Smooth muscle cell (in vitro differentiated cells): ENCODE measurements around the gene SLC1A3. TPM values are rescaled to one million over a fixed set of nuclear protein-coding genes. Genes with fewer than 3 reads are reported as not detected.

ENCODE experiments used
- DNase-seq: peaks from one replicate; lab custom pipeline; 2025; ENCODE audit not compliant: unreplicated experiment; lab: John Stamatoyannopoulos, UW
- H2AFZ ChIP-seq: fragments of 200-600 bp; sonication (generic); 2 replicates; pipeline ENCODE4 v1.6.0; 2016; ENCODE audit warnings: antibody characterized with exemption, low read depth, mild to moderate bottlenecking
- H3F3A ChIP-seq: fragments of 200-600 bp; sonication (generic); 2 replicates; pipeline ENCODE4 v1.6.0; 2017; ENCODE audit warnings: antibody characterized with exemption, low read depth
- H3K27ac ChIP-seq: fragments of 200-600 bp; sonication (generic); 2 replicates; pipeline ENCODE4 v1.5.1; 2016; ENCODE audit warnings: low read depth, mild to moderate bottlenecking
- H3K27me3 ChIP-seq: fragments of 200-600 bp; sonication (generic); 2 replicates; pipeline ENCODE4 v1.6.1; 2016; ENCODE audit warnings: low read depth, mild to moderate bottlenecking
- H3K36me3 ChIP-seq: fragments of 200-600 bp; sonication (generic); 2 replicates; pipeline ENCODE4 v1.5.1; 2016; ENCODE audit warnings: low read depth
- H3K4me1 ChIP-seq: fragments of 200-600 bp; sonication (generic); 2 replicates; pipeline ENCODE4 v1.5.1; 2016; ENCODE audit warnings: low read depth
- H3K4me2 ChIP-seq: fragments of 200-600 bp; sonication (generic); 2 replicates; pipeline ENCODE4 v1.6.0; 2016; ENCODE audit warnings: mild to moderate bottlenecking
- H3K4me3 ChIP-seq: fragments of 200-600 bp; sonication (generic); 2 replicates; pipeline ENCODE4 v1.5.1; 2016; ENCODE audit warnings: mild to moderate bottlenecking
- H3K79me2 ChIP-seq: fragments of 200-600 bp; sonication (generic); 2 replicates; pipeline ENCODE4 v1.6.0; 2016; ENCODE audit warnings: low read depth, mild to moderate bottlenecking
- H3K9ac ChIP-seq: fragments of 200-600 bp; sonication (generic); 2 replicates; pipeline ENCODE4 v1.6.0; 2016; ENCODE audit warnings: low read depth
- H3K9me3 ChIP-seq: fragments of 200-600 bp; sonication (generic); replicated peaks from 2 replicates; pipeline ENCODE4 v1.5.1; 2016; ENCODE audit warnings: low read depth
- H4K20me1 ChIP-seq: fragments of 200-600 bp; sonication (generic); 2 replicates; pipeline ENCODE4 v1.6.0; 2016; ENCODE audit warnings: low read depth
- CTCF ChIP-seq: fragments of 200-600 bp; sonication (generic); IDR thresholded peaks from 2 replicates; pipeline ENCODE4 v1.5.1; 2017; ENCODE audit warnings: borderline replicate concordance, mild to moderate bottlenecking, antibody characterized with exemption; ENCODE audit not compliant: insufficient read depth, poor library complexity, severe bottlenecking
- WGBS: methylation state at CpG from one replicate; pipeline ENCODE4 v1.1.7; 2016; ENCODE audit warnings: low lambda C conversion rate; 5-methylcytosine and 5-hydroxymethylcytosine counted together
- polyA plus RNA-seq: library from polyadenylated mRNA; unstranded; fragments of >200 nt; fragmentation: Nextera tagmentation; extraction: Ambion mirVana; gene quantifications from 2 replicates; pipeline ENCODE4 v1.2.1, GENCODE V29; 2016
- total RNA-seq: library from RNA; depleted of rRNA; stranded (reverse); fragments of >200 nt; gene quantifications from 2 replicates; pipeline ENCODE4 v1.2.3, GENCODE V29; 2014

SLC1A3 gene
- total and polyA plus RNA-seq, 2 experiments from 2014 or later: 2.1 to 6.8 TPM

- Histone ChIP-seq H3K4me3 (peak overlapping the region; percentile 46), H3K27me3 (no peaks in the 10 kb centered on the region), H4K20me1 (no peaks in the 10 kb centered on the region), H3K4me2 (peak overlapping the region; percentile 87), H3K36me3 (no peaks in the 10 kb centered on the region), H3K27ac (no peak overlapping the region), H2AFZ (peak overlapping the region; percentile 84), H3F3A (peaks cover 17% of the 10 kb centered on the region), H3K9ac (no peak overlapping the region), H3K9me3 (no peaks in the 10 kb centered on the region), H3K79me2 (no peaks in the 10 kb centered on the region), H3K4me1 (no peaks in the 10 kb centered on the region)
- peak; percentile 29 for DNase-seq
- WGBS: 16% methylated on average over 42 of the region's 44 CpGs
- TF ChIP-seq CTCF: peak; percentile 76
Observed at GRCh38 chr5:36692791-36693763, 86.7 kb downstream of the SLC1A3 start.

DNA sequence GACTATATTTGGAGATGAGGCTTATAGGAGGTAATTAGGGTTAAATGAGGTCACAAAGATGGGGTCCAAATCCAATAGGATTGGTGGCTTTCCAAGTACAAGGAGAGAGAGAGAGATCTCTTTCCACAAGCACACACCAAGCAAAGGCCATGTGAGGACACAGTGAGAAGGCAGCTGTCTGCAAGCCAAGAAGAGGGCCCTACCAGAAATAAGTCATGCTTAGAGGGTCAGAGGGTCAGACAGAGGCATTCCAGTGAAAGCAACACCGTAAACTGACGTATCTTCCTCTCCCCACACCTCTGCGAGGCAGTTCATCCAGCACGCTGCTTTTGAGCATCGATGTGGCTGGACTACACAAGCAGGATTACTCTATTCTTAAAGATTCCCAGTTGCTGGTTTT, 87.9 kb downstream of the SLC1A3 start:
- no peaks in the 10 kb centered on the region for H3K36me3 ChIP-seq
- no peak overlapping the region for H3K27ac ChIP-seq
- H3K27me3 ChIP-seq: no peaks in the 10 kb centered on the region
- no peak for DNase-seq
- WGBS: 87% methylated on average over 5 of the region's 5 CpGs
- no peaks in the 10 kb centered on the region for H4K20me1 ChIP-seq
- no peak overlapping the region for H3K4me3 ChIP-seq
- no peaks in the 10 kb centered on the region for H3K9me3 ChIP-seq
- no peak overlapping the region for H3K9ac ChIP-seq
- no peaks in the 10 kb centered on the region for H3K4me1 ChIP-seq
- H3K4me2 ChIP-seq: no peak overlapping the region
- H2AFZ ChIP-seq: no peak overlapping the region
- H3K79me2 ChIP-seq: no peaks in the 10 kb centered on the region
- H3F3A ChIP-seq: peaks cover 17% of the 10 kb centered on the region
- TF ChIP-seq CTCF: no peak

GRCh38 chr5:36696059-36696673, 89.8 kb downstream of the SLC1A3 start:
- H3F3A ChIP-seq: peaks cover 11% of the 10 kb centered on the region
- H3K9ac ChIP-seq: no peak overlapping the region
- no peak for DNase-seq
- H3K4me2 ChIP-seq: no peak overlapping the region
- peak; percentile 69 for TF ChIP-seq CTCF
- H2AFZ ChIP-seq: no peak overlapping the region
- no peaks in the 10 kb centered on the region for H3K27me3 ChIP-seq
- WGBS: 31% methylated on average over 7 of the region's 7 CpGs
- H3K27ac ChIP-seq: no peak overlapping the region
- no peaks in the 10 kb centered on the region for H3K4me1 ChIP-seq
- no peaks in the 10 kb centered on the region for H4K20me1 ChIP-seq
- no peaks in the 10 kb centered on the region for H3K79me2 ChIP-seq
- no peaks in the 10 kb centered on the region for H3K9me3 ChIP-seq
- no peak overlapping the region for H3K4me3 ChIP-seq
- H3K36me3 ChIP-seq: no peaks in the 10 kb centered on the region
